Activated T-helper 1 cell treated with anti-CD3 and anti-CD28 coated beads, Interleukin-12 subunit alpha, Interleukin-12 subunit beta, Interleukin-2, Interleukin-4 antibody, amounts not matched to agents 30 ng/mL and 10 ng/mL and 1 ng/mL, durations not matched to agents 14 hours and 24 hours and 36 hours (primary cell): ENCODE measurements around the gene CLIP1. TPM values are rescaled to one million over a fixed set of nuclear protein-coding genes. Genes with fewer than 3 reads are reported as not detected.
A peak's percentile ranks its signal among the peaks of the same experiment; 100 is the strongest.
"Not testable (repeated sequence)": the region's sequence is repeated elsewhere in the genome, so short reads cannot be mapped to it uniquely, and the experiment has no call there.

Experiments used
- DNase-seq: peaks from one replicate; pipeline ENCODE4 v3.0.0; 2021; ENCODE audit warnings: low spot score
- H3K27ac Mint-ChIP-seq: one replicate; pipeline ENCODE4 v1.8.0; 2021; ENCODE audit warnings: mild to moderate bottlenecking, mixed read lengths
- H3K27me3 Mint-ChIP-seq: one replicate; pipeline ENCODE4 v1.8.0; 2022; ENCODE audit warnings: mild to moderate bottlenecking, moderate library complexity, mixed read lengths; ENCODE audit not compliant: insufficient read depth
- H3K36me3 Mint-ChIP-seq: one replicate; pipeline ENCODE4 v1.8.0; 2021; ENCODE audit warnings: low read depth, mixed read lengths
- H3K4me1 Mint-ChIP-seq: one replicate; pipeline ENCODE4 v1.8.0; 2021; ENCODE audit warnings: low read depth, mixed read lengths
- H3K4me3 Mint-ChIP-seq: one replicate; pipeline ENCODE4 v1.8.0; 2021; ENCODE audit warnings: mild to moderate bottlenecking, moderate library complexity, mixed read lengths
- H3K9me3 Mint-ChIP-seq: one replicate; pipeline ENCODE4 v1.8.0; 2021; ENCODE audit warnings: mixed read lengths
- intact Hi-C: fragments of 100-400 bp; cut with micrococcal nuclease; formaldehyde crosslinking; loops from one replicate; pipeline ENCODE4 v1.15.1; 2024
- total RNA-seq: library from RNA; stranded (reverse); gene quantifications from 2 replicates; pipeline ENCODE4 v1.2.3, GENCODE V29; 2022

Gene CLIP1
- 64.1 and 71.9 TPM in 2 replicates for total RNA-seq

- Mint-ChIP-seq H3K27me3 (peaks cover 2% of the 10 kb centered on the region), H3K4me3 (peak within 1 kb of the TSS; percentile 94), H3K9me3 (no peaks in the 10 kb centered on the region), H3K27ac (peak within 1 kb of the TSS; percentile 89), H3K4me1 (peaks cover 33% of the 10 kb centered on the region), H3K36me3 (peaks cover 5% of the 10 kb centered on the region)
- peak; percentile 57 for DNase-seq
- intact Hi-C loops: loop anchor here (1.0 to 5.0 kb wide), 6 partner anchors 9 to 155 kb away; partner anchors contain the start of gene VPS33A
These were observed at the start of gene CLIP1 for GRCh38 chr12:122421821-122422729. CLIP1 (minus strand) TSS chr12:122422669; CDS start chr12:122380452, 42,217 bp downstream.

DNA sequence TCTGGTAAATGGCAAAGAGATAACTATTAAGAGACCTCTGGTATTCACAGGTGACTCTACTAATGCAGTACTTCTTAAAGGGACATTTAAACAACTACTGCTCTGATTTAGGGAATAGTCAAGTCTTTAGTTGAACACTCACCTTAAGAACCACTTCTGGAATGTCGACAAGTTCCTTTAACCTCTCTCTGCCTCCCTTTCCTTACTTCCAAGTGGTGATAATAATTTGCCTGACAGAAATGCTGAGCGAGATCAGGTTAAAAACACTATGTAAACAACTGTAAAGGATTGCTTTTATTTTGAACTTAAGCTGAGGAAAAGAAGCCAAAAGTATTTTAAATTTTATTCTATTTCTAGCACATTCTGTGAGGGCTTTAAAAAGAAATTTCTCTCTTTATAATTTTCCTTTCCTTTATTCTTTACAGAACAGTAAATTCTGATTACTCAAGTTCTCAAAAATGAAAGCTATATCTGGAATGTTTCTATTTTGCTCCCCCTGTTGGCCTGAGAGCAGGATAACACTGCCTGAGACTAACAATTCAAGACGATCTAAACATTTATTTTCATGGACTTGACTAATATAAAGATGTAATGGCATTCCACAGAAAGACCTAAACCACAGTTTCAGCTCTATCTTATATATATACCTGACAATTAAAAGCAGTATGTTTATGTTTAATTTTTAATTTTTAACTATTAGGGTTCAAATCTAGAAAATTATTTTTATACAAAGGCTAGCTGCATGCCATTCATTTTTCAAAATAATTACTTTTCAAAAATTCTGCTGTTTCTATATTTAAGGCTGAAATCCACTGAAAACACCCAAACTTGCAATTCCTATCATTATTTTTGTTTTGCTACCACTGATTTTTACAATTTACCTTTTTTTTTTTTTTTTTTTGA is 49.1 kb upstream of the CLIP1 start:
- Mint-ChIP-seq H3K9me3 (no peaks in the 10 kb centered on the region), H3K4me1 (peaks cover 27% of the 10 kb centered on the region), H3K4me3 (no peak overlapping the region), H3K27ac (no peak overlapping the region), H3K27me3 (no peaks in the 10 kb centered on the region), H3K36me3 (peaks cover 37% of the 10 kb centered on the region)
- no peak for DNase-seq
- intact Hi-C loops: loop anchor here (1.0 to 2.0 kb wide), 4 partner anchors 18 to 135 kb away; partner anchors contain the start of gene CLIP1

DNA sequence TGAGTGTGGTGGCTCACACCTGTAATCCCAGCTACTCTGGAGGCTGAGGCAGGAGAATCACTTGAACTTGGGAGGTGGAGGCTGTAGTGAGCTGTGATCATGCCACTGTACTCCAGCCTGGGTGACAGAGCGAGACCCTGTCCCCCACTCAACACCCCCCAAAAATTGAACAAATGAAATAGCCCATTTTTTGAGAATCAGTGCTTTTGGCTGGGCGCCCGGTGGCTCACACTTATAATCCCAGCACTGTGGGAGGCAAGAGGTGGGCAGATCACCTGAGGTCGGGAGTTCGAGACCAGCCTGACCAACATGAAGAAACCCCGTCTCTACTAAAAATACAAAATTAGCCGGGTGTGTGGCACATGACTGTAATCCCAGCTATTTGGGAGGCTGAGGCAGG is 48.1 kb upstream of the CLIP1 start:
- peaks cover 23% of the 10 kb centered on the region for H3K4me1 Mint-ChIP-seq
- not testable (repeated sequence) for H3K27me3 Mint-ChIP-seq, H3K27ac Mint-ChIP-seq, DNase-seq, H3K9me3 Mint-ChIP-seq, H3K4me3 Mint-ChIP-seq
- intact Hi-C loops: loop anchor here (2.0 kb wide), 1 partner anchor 48 kb away; the partner anchor contains the start of gene CLIP1
- H3K36me3 Mint-ChIP-seq: peaks cover 27% of the 10 kb centered on the region

- not testable (repeated sequence) for H3K27ac Mint-ChIP-seq, H3K4me3 Mint-ChIP-seq, H3K9me3 Mint-ChIP-seq, DNase-seq, H3K27me3 Mint-ChIP-seq
- peaks cover 19% of the 10 kb centered on the region for H3K4me1 Mint-ChIP-seq
- H3K36me3 Mint-ChIP-seq: peaks cover 22% of the 10 kb centered on the region
- intact Hi-C loops: loop anchor here (2.0 to 10.0 kb wide), 2 partner anchors 47 to 1625 kb away; partner anchors contain the start of gene CLIP1
These were observed 47.4 kb upstream of the CLIP1 start for GRCh38 chr12:122469856-122470255.

DNA sequence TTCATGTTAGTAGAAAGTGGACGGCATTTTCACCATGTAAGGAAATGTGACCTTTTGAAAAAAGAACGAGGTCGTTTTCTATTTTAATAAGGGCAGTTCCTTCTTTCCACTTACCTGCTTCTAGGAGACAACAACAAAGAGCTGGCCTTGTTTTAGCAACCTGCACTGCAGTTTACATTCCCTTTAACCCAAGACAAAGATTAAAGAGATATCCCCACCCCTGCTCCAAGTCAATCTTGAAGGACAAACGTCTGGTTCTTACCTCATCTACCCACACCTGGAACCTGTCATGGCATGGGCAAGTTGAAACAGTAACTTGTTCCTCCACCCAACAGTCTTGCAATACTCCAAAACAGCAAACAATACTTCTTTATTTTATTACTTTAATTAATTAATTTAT is 45.5 kb upstream of the CLIP1 start:
- H3K9me3 Mint-ChIP-seq: no peaks in the 10 kb centered on the region
- peaks cover 6% of the 10 kb centered on the region for H3K4me1 Mint-ChIP-seq
- intact Hi-C loops: loop anchor here (10.0 kb wide), 1 partner anchor 1623 kb away; no protein-coding TSS in a partner anchor
- H3K36me3 Mint-ChIP-seq: peaks cover 7% of the 10 kb centered on the region
- H3K27me3 Mint-ChIP-seq: no peaks in the 10 kb centered on the region
- no peak for DNase-seq
- H3K4me3 Mint-ChIP-seq: no peak overlapping the region
- no peak overlapping the region for H3K27ac Mint-ChIP-seq

DNA sequence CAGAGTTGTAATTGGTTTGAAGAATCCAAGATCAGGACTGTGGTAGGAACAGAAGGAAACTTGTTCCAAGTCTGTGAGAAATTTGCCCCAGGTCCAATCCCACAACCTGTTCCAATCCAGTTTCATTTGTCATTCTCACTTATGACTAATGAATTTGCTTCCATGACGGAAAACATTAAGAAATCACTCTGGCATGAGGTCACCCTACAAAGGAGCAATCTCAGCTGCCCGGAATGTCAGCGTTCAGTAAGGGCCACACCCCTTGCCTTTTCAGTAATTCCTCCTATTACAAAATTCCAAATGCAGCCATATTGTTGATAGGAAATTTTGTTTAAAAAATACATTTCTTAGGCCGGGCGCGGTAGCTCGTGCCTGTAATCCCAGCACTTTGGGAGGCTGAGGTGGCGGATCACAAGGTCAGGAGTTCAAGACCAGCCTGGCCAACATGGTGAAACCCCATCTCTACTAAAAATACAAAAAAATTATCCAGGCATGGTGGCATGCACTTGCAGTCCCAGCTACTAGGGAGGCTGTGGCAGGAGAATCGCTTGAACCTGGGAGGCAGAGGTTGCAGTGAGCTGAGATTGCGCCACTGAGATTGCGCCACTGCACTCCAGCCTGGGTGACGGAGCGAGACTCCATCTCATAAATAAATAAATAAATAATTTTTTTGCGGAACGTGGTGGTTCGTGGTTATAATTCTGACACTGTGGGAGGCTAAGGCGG is 42.0 kb upstream of the CLIP1 start:
- not testable (repeated sequence) for H3K36me3 Mint-ChIP-seq, H3K9me3 Mint-ChIP-seq, H3K4me1 Mint-ChIP-seq, H3K27ac Mint-ChIP-seq, DNase-seq, H3K4me3 Mint-ChIP-seq, H3K27me3 Mint-ChIP-seq
- intact Hi-C loops: loop anchor here (10.0 kb wide), 1 partner anchor 1620 kb away; no protein-coding TSS in a partner anchor

- peaks cover 8% of the 10 kb centered on the region for H3K4me1 Mint-ChIP-seq
- H3K27ac Mint-ChIP-seq: no peak overlapping the region
These were observed 38.2 kb upstream of the CLIP1 start for GRCh38 chr12:122460641-122461040.

GRCh38 chr12:122460061-122460460 is 37.6 kb upstream of the CLIP1 start:
- Mint-ChIP-seq H3K27ac (no peak overlapping the region), H3K4me1 (peaks cover 8% of the 10 kb centered on the region), H3K27me3 (no peaks in the 10 kb centered on the region), H3K4me3 (no peak overlapping the region), H3K9me3 (no peaks in the 10 kb centered on the region), H3K36me3 (no peaks in the 10 kb centered on the region)
- intact Hi-C loops: loop anchor here (10.0 kb wide), 1 partner anchor 1615 kb away; no protein-coding TSS in a partner anchor
- DNase-seq: no peak

More at GRCh38 chr12:122460641-122461040, 38.2 kb upstream of the CLIP1 start:
- no peak for DNase-seq
- intact Hi-C loops: loop anchor here (10.0 kb wide), 1 partner anchor 1616 kb away; no protein-coding TSS in a partner anchor
- Mint-ChIP-seq H3K9me3 (no peaks in the 10 kb centered on the region), H3K36me3 (no peaks in the 10 kb centered on the region), H3K4me3 (no peak overlapping the region), H3K27me3 (no peaks in the 10 kb centered on the region)

DNA sequence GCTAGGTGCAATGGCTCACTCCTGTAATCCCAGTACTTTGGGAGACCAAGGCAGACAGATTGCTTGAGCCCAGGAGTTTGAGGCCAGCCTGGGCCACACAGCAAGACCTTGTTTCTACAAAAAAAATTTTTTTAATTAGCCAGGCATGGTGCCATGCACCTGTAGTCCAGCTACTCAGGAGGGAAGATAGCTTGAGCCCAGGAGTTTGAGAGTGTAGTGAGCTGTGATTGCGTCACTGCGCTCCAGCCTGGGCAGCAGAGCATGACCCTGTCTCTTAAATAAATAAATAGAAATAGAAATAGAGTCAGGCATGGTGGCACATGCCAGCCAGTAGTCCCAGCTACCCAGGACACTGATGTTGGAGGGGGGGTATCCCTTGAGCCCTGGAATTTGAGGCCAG is 36.7 kb upstream of the CLIP1 start:
- Mint-ChIP-seq H3K27ac (no peak overlapping the region), H3K4me3 (no peak overlapping the region), H3K36me3 (no peaks in the 10 kb centered on the region), H3K4me1 (peaks cover 11% of the 10 kb centered on the region), H3K9me3 (no peaks in the 10 kb centered on the region), H3K27me3 (no peaks in the 10 kb centered on the region)
- no peak for DNase-seq
- intact Hi-C loops: no loop called here

GRCh38 chr12:122458105-122459035 is 35.9 kb upstream of the CLIP1 start:
- Mint-ChIP-seq H3K27ac (no peak overlapping the region), H3K9me3 (no peaks in the 10 kb centered on the region), H3K4me1 (peaks cover 19% of the 10 kb centered on the region), H3K27me3 (no peaks in the 10 kb centered on the region), H3K4me3 (no peak overlapping the region), H3K36me3 (no peaks in the 10 kb centered on the region)
- DNase-seq: no peak
- intact Hi-C loops: no loop called here

GRCh38 chr12:122457627-122458026 is 35.2 kb upstream of the CLIP1 start:
- H3K9me3 Mint-ChIP-seq: no peaks in the 10 kb centered on the region
- H3K4me1 Mint-ChIP-seq: peaks cover 27% of the 10 kb centered on the region
- intact Hi-C loops: no loop called here
- no peak for DNase-seq
- no peaks in the 10 kb centered on the region for H3K27me3 Mint-ChIP-seq
- no peak overlapping the region for H3K4me3 Mint-ChIP-seq
- peak overlapping the region; percentile 58 for H3K27ac Mint-ChIP-seq
- no peaks in the 10 kb centered on the region for H3K36me3 Mint-ChIP-seq
